Keratinocyte (primary cell): Measurements from ENCODE around the gene FABP3. TPM values are rescaled to one million over a fixed set of nuclear protein-coding genes. Genes with fewer than 3 reads are reported as not detected.
"Not testable (repeated sequence)": the region's sequence is repeated elsewhere in the genome, so short reads cannot be mapped to it uniquely, and the experiment has no call there.

Experiments
- DNase-seq: peaks from one replicate; pipeline ENCODE4 v3.0.0-alpha.2; 2011; ENCODE audit warnings: low read depth, missing footprints, low spot score
- FAIRE-seq: peaks from 2 replicates; lab custom pipeline; 2011; peaks lifted over from hg19 to GRCh38; lab: Jason Lieb, UNC
- H2AFZ ChIP-seq: 2 replicates; pipeline ENCODE4 v1.6.0; 2012; ENCODE audit warnings: low read length, control low read depth, inconsistent platforms; ENCODE audit not compliant: control insufficient read depth
- H3K27ac ChIP-seq: 2 replicates; pipeline ENCODE4 v1.5.1; 2011; ENCODE audit warnings: low read length; ENCODE audit not compliant: control insufficient read depth, insufficient read depth
- H3K27me3 ChIP-seq: 3 replicates; pipeline ENCODE4 v1.6.0; 2011; ENCODE audit warnings: low read length; ENCODE audit not compliant: control insufficient read depth, insufficient read depth; ENCODE audit errors: extremely low read depth
- H3K36me3 ChIP-seq, 2 experiments: 2 replicates in 1 of 2; 3 replicates in 1 of 2; pipeline ENCODE4 v1.5.1; 2011; ENCODE audit warnings: low read length in 2 of 2, mild to moderate bottlenecking in 1 of 2; ENCODE audit not compliant: control insufficient read depth in 2 of 2, insufficient read depth in 2 of 2; ENCODE audit errors: extremely low read depth in 1 of 2
- H3K4me1 ChIP-seq: 3 replicates; pipeline ENCODE4 v1.5.1; 2011; ENCODE audit warnings: low read length; ENCODE audit not compliant: control insufficient read depth, insufficient read depth; ENCODE audit errors: extremely low read depth
- H3K4me2 ChIP-seq: 3 replicates; pipeline ENCODE4 v1.6.0; 2011; ENCODE audit warnings: low read depth, low read length; ENCODE audit not compliant: control insufficient read depth, insufficient read depth; ENCODE audit errors: extremely low read depth
- H3K4me3 ChIP-seq, 3 experiments: fragments of 200-600 bp in 1 of 3; sonication (generic) in 1 of 3; 2 replicates in 2 of 3; 3 replicates in 1 of 3; pipeline ENCODE4 v1.5.1; 2011 to 2016; ENCODE audit warnings: low read length in 3 of 3, mild to moderate bottlenecking in 3 of 3, control low read depth in 2 of 3, inconsistent platforms in 1 of 3, low read depth in 1 of 3, mixed read lengths in 1 of 3, mixed run types in 1 of 3, moderate library complexity in 1 of 3; ENCODE audit not compliant: control insufficient read depth in 2 of 3, insufficient read depth in 2 of 3; ENCODE audit errors: extremely low read depth in 1 of 3
- H3K79me2 ChIP-seq: 2 replicates; pipeline ENCODE4 v1.6.0; 2012; ENCODE audit warnings: low read length; ENCODE audit not compliant: control insufficient read depth, insufficient read depth
- H3K9ac ChIP-seq: 3 replicates; pipeline ENCODE4 v1.6.0; 2011; ENCODE audit warnings: low read length; ENCODE audit not compliant: control insufficient read depth, insufficient read depth; ENCODE audit errors: extremely low read depth
- H3K9me1 ChIP-seq: 3 replicates; pipeline ENCODE4 v1.6.0; 2011; ENCODE audit warnings: low read length; ENCODE audit not compliant: control insufficient read depth, insufficient read depth; ENCODE audit errors: extremely low read depth
- H3K9me3 ChIP-seq: 2 replicates; pipeline ENCODE4 v1.5.1; 2012; ENCODE audit warnings: low read depth, low read length; ENCODE audit not compliant: control insufficient read depth
- H4K20me1 ChIP-seq: 3 replicates; pipeline ENCODE4 v1.6.0; 2011; ENCODE audit warnings: low read length; ENCODE audit not compliant: control insufficient read depth, insufficient read depth; ENCODE audit errors: extremely low read depth
- EZH2 ChIP-seq: IDR thresholded peaks from one replicate; pipeline ENCODE4 v1.6.1; 2012; ENCODE audit warnings: inconsistent platforms, mild to moderate bottlenecking, low read length, moderate library complexity
- dilution Hi-C: fragments of 300-500 bp; cut with MboI; formaldehyde crosslinking; loops from one replicate; pipeline ENCODE4 v1.7.0; 2020; ENCODE audit warnings: low sequenced_read_pairs; ENCODE audit not compliant: extremely low pct_ligation_motif_present
- polyA plus RNA-seq, 5 experiments: library from polyadenylated mRNA; depleted of rRNA in 3 of 5; stranded (reverse) in 3 of 5; stranded (forward) in 1 of 5; unstranded in 1 of 5; fragments of >200 nt; gene quantifications; 1 replicate in 1 of 5; 2 replicates in 3 of 5; 3 replicates in 1 of 5; pipeline versions ENCODE4 v1.2.1 to v1.2.3, GENCODE V29; 2011 to 2012; ENCODE audit warnings: missing spikeins in 2 of 5, low read depth in 1 of 5, low replicate concordance in 1 of 5
- TF ChIP-seq, protein P1 (sequence below), 3 experiments: IDR thresholded peaks in 1 of 3; conservative IDR thresholded peaks in 1 of 3; optimal IDR thresholded peaks in 1 of 3; 2 replicates in 2 of 3; 3 replicates in 1 of 3; pipeline versions ENCODE3 to v1.5.1; 2011; ENCODE audit warnings: low read length in 3 of 3, mild to moderate bottlenecking in 3 of 3, moderate library complexity in 2 of 3, control low read depth in 1 of 3, inconsistent platforms in 1 of 3; ENCODE audit not compliant: insufficient read depth in 2 of 3; ENCODE audit errors: extremely low read depth in 1 of 3

The FABP3 gene
- polyA plus RNA-seq, 1 donor (not counting 4 experiments of a cell fraction or from before 2014, with no cell fraction given), result 0.59 TPM

DNA sequence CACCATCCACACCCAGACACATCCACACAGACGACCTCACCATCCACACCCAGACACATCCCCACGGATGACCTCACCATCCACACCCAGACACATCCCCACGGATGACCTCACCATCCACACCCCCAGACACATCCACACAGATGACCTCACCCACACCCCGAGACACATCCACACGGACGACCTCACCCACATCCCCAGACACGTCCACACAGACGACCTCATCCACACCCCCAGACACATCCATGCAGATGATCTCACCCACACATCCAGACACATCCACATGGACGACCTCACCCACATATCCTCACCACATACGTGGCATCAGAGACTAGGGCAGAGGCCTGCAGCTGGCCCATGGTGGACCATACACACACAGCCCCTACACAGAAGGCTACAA, 14.7 kb upstream of the FABP3 start:
- no peak for TF ChIP-seq EZH2
- TF ChIP-seq, protein P1, sequence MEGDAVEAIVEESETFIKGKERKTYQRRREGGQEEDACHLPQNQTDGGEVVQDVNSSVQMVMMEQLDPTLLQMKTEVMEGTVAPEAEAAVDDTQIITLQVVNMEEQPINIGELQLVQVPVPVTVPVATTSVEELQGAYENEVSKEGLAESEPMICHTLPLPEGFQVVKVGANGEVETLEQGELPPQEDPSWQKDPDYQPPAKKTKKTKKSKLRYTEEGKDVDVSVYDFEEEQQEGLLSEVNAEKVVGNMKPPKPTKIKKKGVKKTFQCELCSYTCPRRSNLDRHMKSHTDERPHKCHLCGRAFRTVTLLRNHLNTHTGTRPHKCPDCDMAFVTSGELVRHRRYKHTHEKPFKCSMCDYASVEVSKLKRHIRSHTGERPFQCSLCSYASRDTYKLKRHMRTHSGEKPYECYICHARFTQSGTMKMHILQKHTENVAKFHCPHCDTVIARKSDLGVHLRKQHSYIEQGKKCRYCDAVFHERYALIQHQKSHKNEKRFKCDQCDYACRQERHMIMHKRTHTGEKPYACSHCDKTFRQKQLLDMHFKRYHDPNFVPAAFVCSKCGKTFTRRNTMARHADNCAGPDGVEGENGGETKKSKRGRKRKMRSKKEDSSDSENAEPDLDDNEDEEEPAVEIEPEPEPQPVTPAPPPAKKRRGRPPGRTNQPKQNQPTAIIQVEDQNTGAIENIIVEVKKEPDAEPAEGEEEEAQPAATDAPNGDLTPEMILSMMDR (optimal IDR thresholded peaks at IDR 0.05 in 1 of 3, IDR thresholded peaks at IDR 0.05 in 1 of 3, conservative IDR thresholded peaks at IDR 0.05 in 1 of 3; ENCODE audit: extremely low read depth in 1 of 3, insufficient read depth in 2 of 3, low read length in 3 of 3), result no peak
- Histone ChIP-seq H2AFZ (no peak overlapping the region), H4K20me1 (no peaks in the 10 kb centered on the region), H3K27me3 (no peaks in the 10 kb centered on the region), H3K79me2 (no peaks in the 10 kb centered on the region), H3K36me3 (no peaks in the 10 kb centered on the region), H3K27ac (no peak overlapping the region), H3K4me2 (no peak overlapping the region), H3K4me3 (no peak overlapping the region), H3K9me1 (no peaks in the 10 kb centered on the region), H3K4me1 (peaks cover 12% of the 10 kb centered on the region), H3K9ac (no peak overlapping the region), H3K9me3 (no peaks in the 10 kb centered on the region)
- FAIRE-seq (no peak), DNase-seq (no peak)
- dilution Hi-C loops, result no loop called here

DNA sequence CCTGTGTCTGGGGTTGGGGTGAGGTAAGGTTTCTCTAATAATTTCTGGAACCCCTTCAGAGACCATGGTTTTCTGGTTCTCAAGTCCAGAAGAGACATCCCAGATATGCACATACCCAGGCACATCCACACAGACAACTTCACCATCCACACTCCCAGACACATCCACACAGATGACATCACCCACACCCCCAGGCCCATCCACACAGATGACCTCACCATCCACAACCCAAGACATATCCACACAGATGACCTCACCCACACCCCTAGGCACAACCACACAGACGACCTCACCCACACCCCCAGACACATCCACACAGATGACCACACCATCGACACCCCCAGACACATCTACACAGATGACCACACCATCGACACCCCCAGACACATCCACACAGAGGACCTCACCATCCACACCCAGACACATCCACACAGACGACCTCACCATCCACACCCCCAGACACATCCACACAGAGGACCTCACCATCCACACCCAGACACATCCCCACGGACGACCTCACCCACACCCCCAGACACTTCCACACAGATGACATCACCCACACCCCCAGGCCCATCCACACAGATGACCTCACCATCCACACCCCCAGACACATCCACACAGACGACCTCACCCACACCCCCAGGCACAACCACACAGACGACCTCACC, 13.8 kb upstream of the FABP3 start:
- peaks cover 12% of the 10 kb centered on the region for H3K4me1 ChIP-seq
- DNase-seq, H3K36me3 ChIP-seq, H3K9me1 ChIP-seq, H3K27ac ChIP-seq, H3K4me2 ChIP-seq, H3K9me3 ChIP-seq, FAIRE-seq, H3K27me3 ChIP-seq, H3K9ac ChIP-seq, H4K20me1 ChIP-seq, H3K4me3 ChIP-seq, H2AFZ ChIP-seq, H3K79me2 ChIP-seq, dilution Hi-C loops: not testable (repeated sequence)

DNA sequence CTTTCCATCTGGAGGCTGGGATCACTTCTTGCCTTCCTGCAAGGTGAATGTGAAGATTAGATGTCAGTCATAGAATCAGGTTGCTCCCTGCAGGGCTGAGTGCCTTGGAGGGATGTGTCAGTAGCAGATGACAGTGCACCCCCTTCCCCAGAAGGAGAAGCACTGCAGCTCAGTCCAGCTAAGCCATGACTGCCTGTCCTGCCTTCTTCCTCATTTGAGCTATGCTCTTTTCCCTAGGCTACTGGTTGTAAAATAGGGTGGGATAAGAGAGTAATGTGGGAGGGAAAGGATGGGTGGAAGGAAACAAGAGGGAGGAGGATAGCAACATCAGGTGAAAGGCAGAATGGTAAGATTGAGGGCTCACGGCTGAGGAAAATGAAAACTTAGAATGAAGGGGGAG, 11.1 kb upstream of the FABP3 start:
- H3K9me3 ChIP-seq, result no peaks in the 10 kb centered on the region
- no peak overlapping the region for H3K4me3 ChIP-seq
- H3K9ac ChIP-seq, result no peak overlapping the region
- no peaks in the 10 kb centered on the region for H3K27me3 ChIP-seq
- H3K4me2 ChIP-seq, result no peak overlapping the region
- TF ChIP-seq, protein P1 (optimal IDR thresholded peaks at IDR 0.05 in 1 of 3, IDR thresholded peaks at IDR 0.05 in 1 of 3, conservative IDR thresholded peaks at IDR 0.05 in 1 of 3; ENCODE audit: extremely low read depth in 1 of 3, insufficient read depth in 2 of 3, low read length in 3 of 3), result no peak
- no peak for TF ChIP-seq EZH2
- H3K9me1 ChIP-seq, result no peaks in the 10 kb centered on the region
- no peak overlapping the region for H2AFZ ChIP-seq
- no peak for FAIRE-seq
- H4K20me1 ChIP-seq, result no peaks in the 10 kb centered on the region
- H3K79me2 ChIP-seq, result no peaks in the 10 kb centered on the region
- H3K27ac ChIP-seq, result no peak overlapping the region
- no peaks in the 10 kb centered on the region for H3K4me1 ChIP-seq
- dilution Hi-C loops, result no loop called here
- H3K36me3 ChIP-seq, result no peaks in the 10 kb centered on the region
- DNase-seq, result no peak
